Measurements from ENCODE around the gene FAM180A.

The FAM180A gene

DNA sequence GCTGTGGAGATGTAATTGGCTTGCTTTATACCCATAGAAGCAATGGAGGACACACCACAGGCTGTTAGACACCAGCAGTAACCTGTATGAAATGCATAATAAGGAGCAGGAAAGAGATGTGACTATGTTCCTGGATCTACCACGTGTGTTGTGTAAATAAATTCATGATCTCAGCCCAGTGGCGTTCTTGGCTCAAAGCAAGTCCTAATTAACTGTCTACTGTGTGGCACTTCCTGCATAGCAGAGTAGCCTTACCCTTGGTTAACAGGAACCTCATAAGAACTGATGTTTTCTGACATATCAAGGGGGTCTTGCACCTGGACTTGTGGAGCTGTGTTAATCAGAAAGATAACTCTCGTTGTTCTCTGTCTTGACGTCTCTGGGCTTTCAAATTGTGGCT lies 25.7 kb upstream of the FAM180A start:
- POLR2A ChIA-PET, result no interaction called here
- CTCF ChIA-PET, result interaction anchor here (1.0 to 5.3 kb wide), 3 partner anchors 15 to 101 kb away, joined by 3 to 28 read pairs (median 4); no protein-coding TSS in a partner anchor
- no peak overlapping the region for H3K4me3 ChIP-seq (ENCODE audit: low read depth, low read length)
- TF ChIP-seq, protein P1, sequence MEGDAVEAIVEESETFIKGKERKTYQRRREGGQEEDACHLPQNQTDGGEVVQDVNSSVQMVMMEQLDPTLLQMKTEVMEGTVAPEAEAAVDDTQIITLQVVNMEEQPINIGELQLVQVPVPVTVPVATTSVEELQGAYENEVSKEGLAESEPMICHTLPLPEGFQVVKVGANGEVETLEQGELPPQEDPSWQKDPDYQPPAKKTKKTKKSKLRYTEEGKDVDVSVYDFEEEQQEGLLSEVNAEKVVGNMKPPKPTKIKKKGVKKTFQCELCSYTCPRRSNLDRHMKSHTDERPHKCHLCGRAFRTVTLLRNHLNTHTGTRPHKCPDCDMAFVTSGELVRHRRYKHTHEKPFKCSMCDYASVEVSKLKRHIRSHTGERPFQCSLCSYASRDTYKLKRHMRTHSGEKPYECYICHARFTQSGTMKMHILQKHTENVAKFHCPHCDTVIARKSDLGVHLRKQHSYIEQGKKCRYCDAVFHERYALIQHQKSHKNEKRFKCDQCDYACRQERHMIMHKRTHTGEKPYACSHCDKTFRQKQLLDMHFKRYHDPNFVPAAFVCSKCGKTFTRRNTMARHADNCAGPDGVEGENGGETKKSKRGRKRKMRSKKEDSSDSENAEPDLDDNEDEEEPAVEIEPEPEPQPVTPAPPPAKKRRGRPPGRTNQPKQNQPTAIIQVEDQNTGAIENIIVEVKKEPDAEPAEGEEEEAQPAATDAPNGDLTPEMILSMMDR (IDR thresholded peaks at IDR 0.05; ENCODE audit: insufficient read depth, low read length, missing control alignments), result no peak
- no peak for DNase-seq (ENCODE audit: low read depth, low spot score)

DNA sequence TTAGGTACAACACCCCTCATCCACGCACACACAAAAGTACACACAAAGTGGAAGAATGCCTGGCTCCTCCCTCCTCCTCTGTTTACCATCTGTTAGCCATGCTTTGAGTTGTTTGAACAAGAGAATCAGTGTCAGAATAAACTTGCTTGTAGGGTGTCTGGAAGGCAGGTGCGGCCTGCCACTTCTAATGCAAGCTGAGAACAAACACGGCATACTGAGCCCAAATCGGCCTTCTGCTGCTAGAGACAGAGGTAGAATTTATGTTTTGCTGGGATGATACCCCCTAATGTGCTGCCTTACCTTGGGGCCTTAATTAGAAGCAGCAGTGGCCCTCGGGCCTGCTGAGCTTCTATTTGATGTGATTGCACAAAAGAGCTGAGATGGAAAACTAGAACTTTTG lies 24.9 kb upstream of the FAM180A start:
- H3K4me3 ChIP-seq (ENCODE audit: low read depth, low read length), result no peak overlapping the region
- TF ChIP-seq, protein P1 (IDR thresholded peaks at IDR 0.05; ENCODE audit: insufficient read depth, low read length, missing control alignments), result no peak
- ChIA-PET POLR2A (no interaction called here), CTCF (interaction anchor here (1.0 to 5.3 kb wide), 6 partner anchors 17 to 499 kb away, joined by 3 to 28 read pairs (median 5); partner anchors contain the start of gene STMP1)
- DNase-seq (ENCODE audit: low read depth, low spot score), result no peak

DNA sequence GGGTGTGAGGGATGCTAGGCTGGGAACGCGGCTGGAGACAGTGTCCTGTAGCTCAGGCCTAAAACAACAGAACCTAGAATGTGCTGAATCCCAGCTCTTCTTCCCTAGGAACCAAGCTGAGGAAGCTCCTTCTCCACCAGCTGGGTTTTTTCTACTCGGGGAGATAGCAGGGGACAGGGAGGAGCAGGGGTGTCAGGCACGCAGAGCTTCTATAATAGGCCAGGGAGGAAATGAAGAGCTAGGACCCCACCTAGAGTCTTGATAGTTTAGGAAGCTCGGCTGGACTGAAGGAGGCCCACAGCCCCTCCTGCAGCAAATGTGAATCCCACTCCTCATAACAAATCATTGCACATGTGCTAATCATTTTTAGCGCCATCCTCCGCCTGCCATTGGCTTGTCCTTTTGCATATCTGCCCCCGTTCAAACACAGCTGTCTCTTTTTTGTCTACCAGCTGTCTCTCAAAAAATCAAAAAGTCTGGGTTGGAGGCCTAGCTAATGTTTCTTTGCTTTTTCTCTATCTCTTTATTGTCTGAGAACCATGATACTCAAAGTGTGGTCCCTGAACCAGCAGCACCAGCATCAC lies 24.1 kb upstream of the FAM180A start:
- POLR2A ChIA-PET, result no interaction called here
- CTCF ChIA-PET, result interaction anchor here (1.0 to 5.3 kb wide), 7 partner anchors 26 to 499 kb away, joined by 3 to 28 read pairs (median 6); partner anchors contain the start of gene STMP1
- no peak for DNase-seq (ENCODE audit: low read depth, low spot score)
- H3K4me3 ChIP-seq (ENCODE audit: low read depth, low read length), result no peak overlapping the region
- TF ChIP-seq, protein P1 (IDR thresholded peaks at IDR 0.05; ENCODE audit: insufficient read depth, low read length, missing control alignments), result no peak

DNA sequence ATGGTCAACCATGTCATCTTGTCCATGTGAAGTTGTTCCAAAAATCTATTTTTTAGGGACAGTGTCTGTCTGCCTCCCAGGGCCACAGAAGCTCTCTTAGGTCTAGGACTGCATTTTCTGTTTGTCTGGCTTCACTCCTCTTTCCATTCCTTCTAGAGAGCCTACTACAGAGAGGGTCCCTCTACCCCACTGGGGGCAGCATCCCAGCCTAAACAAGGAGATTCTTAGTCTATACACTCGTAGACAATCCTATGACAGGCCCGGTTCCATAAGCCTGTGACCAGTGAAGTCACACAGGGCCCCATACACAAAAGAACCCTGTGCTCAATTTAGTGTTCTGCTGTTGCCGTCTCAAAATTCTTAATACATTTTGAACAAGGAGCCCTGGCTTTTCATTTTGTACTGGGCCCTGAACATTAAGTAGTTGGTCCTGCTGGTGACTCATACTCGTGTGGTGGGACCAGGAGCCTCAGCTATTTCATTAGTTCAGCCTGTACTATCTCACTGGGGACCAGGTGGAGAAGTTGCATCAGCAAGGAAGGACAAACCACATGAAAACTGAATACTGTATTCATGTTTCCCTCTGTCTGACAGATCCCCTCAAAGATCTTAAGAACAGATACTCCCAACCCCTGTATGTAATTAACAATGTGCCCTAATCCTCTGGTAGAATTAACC lies 23.5 kb upstream of the FAM180A start:
- TF ChIP-seq, protein P1 (IDR thresholded peaks at IDR 0.05; ENCODE audit: insufficient read depth, low read length, missing control alignments), result no peak
- POLR2A ChIA-PET, result no interaction called here
- CTCF ChIA-PET, result interaction anchor here (1.2 to 5.3 kb wide), 8 partner anchors 8 to 108 kb away, joined by 3 to 28 read pairs (median 6); partner anchors contain the start of gene STMP1
- no peak for DNase-seq (ENCODE audit: low read depth, low spot score)
- no peak overlapping the region for H3K4me3 ChIP-seq (ENCODE audit: low read depth, low read length)

DNA sequence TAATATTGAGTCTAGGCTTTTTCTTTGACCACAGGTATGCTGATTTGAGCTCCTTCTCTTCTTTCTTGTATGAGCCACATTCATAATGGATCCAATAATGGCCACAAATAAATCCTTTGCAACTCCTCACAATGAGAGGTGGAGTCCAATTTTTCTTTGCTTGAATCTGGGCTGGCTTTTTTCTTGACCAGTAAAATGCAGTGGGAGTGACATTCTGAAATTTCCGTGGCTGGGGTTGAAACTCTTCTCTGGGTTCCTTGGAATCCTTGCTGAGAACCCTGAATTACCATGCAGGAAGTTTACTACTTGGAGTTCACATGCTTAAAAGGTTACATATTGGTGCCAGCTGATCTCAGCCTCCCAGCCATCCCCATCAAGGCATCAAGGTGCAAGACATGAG lies 22.4 kb upstream of the FAM180A start:
- no peak for DNase-seq (ENCODE audit: low read depth, low spot score)
- no peak overlapping the region for H3K4me3 ChIP-seq (ENCODE audit: low read depth, low read length)
- TF ChIP-seq, protein P1 (IDR thresholded peaks at IDR 0.05; ENCODE audit: insufficient read depth, low read length, missing control alignments), result no peak
- CTCF ChIA-PET, result interaction anchor here (1.4 to 5.3 kb wide), 6 partner anchors 9 to 107 kb away, joined by 4 to 28 read pairs (median 9); partner anchors contain the start of gene STMP1
- POLR2A ChIA-PET, result no interaction called here

DNA sequence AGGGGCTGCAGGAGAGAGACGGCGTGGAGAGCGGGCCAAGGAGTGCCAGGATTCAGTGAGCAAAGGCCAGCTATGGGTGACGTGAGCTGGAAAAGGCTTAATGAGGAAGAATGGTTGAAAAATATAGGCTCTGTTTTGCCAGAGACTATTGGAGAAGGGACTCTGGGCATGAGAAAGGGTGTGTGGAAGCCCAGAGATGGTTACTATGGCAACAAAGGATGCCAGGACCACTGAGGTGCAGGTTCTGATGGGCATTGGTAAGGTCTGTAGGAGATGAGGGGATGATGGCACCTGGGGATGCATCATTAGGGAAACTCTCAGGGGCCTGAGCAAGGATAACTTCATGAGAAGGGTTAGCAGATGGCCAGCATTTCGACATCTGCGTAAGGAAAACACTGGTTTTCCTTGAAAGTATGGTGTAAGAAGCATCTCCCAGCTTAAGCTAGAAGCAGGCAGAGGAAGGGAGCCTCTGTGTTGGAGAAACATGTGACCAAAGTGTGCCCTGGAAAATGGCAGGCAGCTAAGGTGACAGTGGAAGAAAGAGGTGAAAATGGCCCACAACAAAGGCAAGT lies 21.6 kb upstream of the FAM180A start:
- CTCF ChIA-PET, result interaction anchor here (1.6 to 5.3 kb wide), 3 partner anchors 13 to 107 kb away, joined by 4 to 28 read pairs (median 16); partner anchors contain the start of gene STMP1
- H3K4me3 ChIP-seq (ENCODE audit: low read depth, low read length), result no peak overlapping the region
- POLR2A ChIA-PET, result no interaction called here
- TF ChIP-seq, protein P1 (IDR thresholded peaks at IDR 0.05; ENCODE audit: insufficient read depth, low read length, missing control alignments), result no peak
- no peak for DNase-seq (ENCODE audit: low read depth, low spot score)
